Measurements from ENCODE around the gene SAMD14. TPM values are rescaled to one million over a fixed set of nuclear protein-coding genes. Genes with fewer than 3 reads are reported as not detected.
A peak's percentile ranks its signal among the peaks of the same experiment; 100 is the strongest.

The SAMD14 gene
- total RNA-seq, 1 donor from 2014 or later, result 2.5 TPM

DNA sequence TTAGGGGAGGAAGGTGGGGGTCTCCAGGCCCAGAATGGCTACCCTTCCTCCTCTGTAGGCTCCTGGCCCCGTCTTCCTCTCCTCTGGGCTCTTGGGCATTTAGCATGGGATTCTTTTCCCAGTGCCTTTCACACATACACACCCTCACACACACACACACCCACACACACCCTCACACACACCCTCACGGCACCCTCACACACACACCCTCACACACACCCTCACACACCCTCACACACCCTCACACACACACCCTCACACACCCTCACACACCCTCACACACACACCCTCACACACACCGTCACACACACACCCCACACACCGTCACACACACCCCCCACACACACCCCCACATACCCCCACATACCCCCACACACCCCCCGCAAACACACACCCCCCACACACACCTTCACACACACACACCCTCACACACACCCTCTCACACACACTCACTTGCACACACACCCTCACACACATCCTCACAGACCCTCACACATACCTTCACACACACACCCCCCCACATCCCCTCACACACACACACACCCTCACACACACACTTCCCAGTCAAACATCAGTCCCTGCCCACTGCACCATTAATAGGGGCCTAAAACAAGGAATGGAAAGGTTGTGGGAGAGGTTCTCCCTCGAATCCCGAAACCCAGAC lies 36.7 kb upstream of the SAMD14 start:
- no peak for ATAC-seq

DNA sequence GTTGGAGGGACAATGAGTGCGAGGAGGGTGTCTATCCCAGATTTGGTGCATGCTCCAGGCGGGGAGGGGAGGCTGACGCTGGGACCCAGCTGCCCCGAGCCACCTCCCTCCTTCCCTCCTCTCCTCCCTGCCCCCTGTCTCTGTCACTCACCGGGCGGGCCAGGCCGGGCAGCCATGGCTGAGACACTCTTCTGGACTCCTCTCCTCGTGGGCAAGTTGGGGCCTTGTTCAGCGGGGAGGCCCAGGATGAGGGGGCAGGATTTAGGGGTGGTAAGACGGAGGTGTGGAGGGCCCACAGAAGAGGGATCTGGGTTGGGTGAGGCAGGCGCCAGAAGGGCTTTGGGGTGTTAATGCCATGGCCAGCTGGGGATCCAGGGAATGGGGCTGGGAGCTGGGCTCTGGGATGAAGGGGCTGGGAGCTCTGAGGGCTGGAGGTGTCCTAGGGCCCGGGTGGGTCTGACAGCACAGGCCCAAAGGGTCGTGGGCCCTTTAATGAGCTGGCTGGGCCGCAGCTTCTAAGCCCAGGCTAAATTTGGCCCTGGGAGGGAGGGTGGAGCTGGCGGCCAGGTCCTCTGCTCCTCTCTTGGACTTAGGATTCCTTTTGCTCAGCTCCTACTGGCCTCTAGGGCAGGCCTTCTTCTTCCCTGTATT lies 36.0 kb upstream of the SAMD14 start, which contains the start of gene SGCA:
Gene SGCA, plus strand, starts transcription at position 139 of the 651 bp plus-strand sequence. Its CDS starts 36 bp downstream, at position 175.
- intact Hi-C loops (cut with DNase I), result no loop called here
- ATAC-seq, result no peak
- DNase-seq (ENCODE audit: low spot score), result no peak

More for the DNA sequence above, 36.7 kb upstream of the SAMD14 start:
- no peak for DNase-seq (ENCODE audit: low spot score)
- intact Hi-C loops (cut with DNase I), result no loop called here

DNA sequence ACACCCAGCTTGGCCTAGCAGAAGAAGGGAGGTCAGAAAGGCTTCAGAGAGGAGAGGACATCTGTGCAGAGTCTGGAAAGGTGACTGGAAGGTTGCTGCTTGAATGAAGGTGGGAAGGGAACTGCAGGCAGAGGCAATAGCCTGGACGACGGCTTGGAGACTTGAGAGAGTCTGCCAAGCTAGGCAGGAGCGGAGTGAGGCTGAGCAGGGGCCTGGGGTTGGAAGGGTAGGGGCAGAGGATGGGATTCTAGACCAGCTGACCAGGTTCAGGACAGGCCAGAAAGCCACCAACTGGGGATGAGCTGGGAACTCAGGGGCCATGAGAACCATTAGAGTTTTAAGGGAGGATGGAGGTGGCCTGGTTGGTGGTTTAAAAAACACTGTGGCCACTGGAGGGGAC lies 35.5 kb upstream of the SAMD14 start:
- ATAC-seq (no peak), DNase-seq (ENCODE audit: low spot score) (no peak)
- intact Hi-C loops (cut with DNase I), result no loop called here

DNA sequence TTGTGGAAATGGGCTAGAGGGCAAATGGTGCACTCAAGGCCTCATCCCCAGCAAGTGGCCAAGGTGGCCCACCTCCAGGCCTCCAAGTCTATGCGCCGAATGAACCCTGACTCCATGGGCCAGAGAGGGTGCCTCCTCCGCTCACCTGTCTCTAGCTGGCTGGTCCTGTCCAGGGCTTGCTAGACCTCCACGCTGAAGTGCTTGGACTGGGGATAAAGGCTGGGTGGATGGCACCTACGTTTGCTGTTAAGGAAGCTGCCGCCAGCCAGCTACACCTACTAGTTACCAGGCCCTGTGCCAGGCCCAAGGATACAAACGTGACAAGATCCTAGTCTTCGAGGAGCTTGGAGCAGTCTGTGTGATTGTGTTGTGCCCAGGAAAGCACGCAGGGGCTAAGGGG lies 35.1 kb upstream of the SAMD14 start:
- intact Hi-C loops (cut with DNase I), result no loop called here
- DNase-seq (ENCODE audit: low spot score) (no peak), ATAC-seq (no peak)

GRCh38 chr17:50164697-50164988 lies 34.7 kb upstream of the SAMD14 start:
- intact Hi-C loops (cut with DNase I), result no loop called here
- DNase-seq (ENCODE audit: low spot score) (no peak), ATAC-seq (no peak)

GRCh38 chr17:50163843-50164696 lies 34.1 kb upstream of the SAMD14 start:
- intact Hi-C loops (cut with DNase I), result no loop called here
- ATAC-seq (no peak), DNase-seq (ENCODE audit: low spot score) (no peak)

- DNase-seq (ENCODE audit: low spot score), result no peak
- ATAC-seq, result no peak
Observed at GRCh38 chr17:50162466-50163254, 32.7 kb upstream of the SAMD14 start.

GRCh38 chr17:50161911-50162288 lies 31.9 kb upstream of the SAMD14 start:
- ATAC-seq (peak; percentile 10), DNase-seq (ENCODE audit: low spot score) (no peak)
- intact Hi-C loops (cut with DNase I), result no loop called here

More at GRCh38 chr17:50162466-50163254, 32.7 kb upstream of the SAMD14 start:
- intact Hi-C loops (cut with DNase I), result no loop called here

DNA sequence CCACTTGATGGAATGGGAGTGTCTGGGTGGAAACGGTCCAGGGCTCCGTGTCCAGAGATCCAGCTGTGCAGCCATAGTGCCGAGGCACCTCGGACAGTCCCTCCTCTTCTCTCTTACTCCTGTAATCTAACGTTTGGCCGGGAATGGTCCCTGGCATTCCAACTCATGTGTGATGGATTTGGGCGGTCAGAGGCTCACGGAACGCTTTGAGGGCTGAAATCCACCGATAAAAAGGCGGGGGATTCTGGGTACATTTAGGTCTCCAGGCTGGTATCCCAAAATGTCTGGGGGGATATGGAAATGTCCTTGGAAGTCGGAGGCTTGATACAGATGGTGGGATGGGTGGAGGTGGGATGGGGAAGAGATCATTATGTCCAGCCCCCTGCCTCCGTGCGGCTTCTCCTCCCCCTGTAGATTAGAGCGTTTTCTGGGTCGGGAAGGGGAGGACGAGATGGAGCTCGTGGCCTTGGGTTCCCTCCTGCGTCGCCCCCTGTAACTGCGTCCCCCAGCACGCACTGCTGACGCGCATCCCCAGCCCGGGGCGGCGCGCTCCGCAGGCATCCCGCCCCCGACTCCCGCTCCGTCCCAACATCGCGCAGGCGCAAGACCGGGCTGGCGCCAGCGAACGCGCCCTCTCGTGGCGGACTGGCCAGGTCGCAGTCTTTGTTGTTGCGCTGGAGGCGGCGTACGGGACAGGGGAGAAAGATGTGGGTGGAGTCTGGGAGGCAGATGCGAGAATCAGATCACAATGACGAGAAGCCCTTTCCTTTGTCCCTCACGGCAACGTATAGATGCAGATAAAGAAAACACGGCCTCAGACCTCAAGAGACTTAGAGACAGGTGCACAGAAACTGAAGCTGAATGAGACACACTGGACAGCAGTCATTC lies 31.3 kb upstream of the SAMD14 start:
- intact Hi-C loops (cut with DNase I), result no loop called here
- DNase-seq (ENCODE audit: low spot score) (peak; percentile 95), ATAC-seq (peak; percentile 96)

GRCh38 chr17:50157891-50158290 lies 27.9 kb upstream of the SAMD14 start:
- no peak for DNase-seq (ENCODE audit: low spot score)
- no peak for ATAC-seq
- intact Hi-C loops (cut with DNase I), result loop anchor here (10.0 kb wide), 1 partner anchor 63 kb away; the partner anchor contains the start of gene PDK2

DNA sequence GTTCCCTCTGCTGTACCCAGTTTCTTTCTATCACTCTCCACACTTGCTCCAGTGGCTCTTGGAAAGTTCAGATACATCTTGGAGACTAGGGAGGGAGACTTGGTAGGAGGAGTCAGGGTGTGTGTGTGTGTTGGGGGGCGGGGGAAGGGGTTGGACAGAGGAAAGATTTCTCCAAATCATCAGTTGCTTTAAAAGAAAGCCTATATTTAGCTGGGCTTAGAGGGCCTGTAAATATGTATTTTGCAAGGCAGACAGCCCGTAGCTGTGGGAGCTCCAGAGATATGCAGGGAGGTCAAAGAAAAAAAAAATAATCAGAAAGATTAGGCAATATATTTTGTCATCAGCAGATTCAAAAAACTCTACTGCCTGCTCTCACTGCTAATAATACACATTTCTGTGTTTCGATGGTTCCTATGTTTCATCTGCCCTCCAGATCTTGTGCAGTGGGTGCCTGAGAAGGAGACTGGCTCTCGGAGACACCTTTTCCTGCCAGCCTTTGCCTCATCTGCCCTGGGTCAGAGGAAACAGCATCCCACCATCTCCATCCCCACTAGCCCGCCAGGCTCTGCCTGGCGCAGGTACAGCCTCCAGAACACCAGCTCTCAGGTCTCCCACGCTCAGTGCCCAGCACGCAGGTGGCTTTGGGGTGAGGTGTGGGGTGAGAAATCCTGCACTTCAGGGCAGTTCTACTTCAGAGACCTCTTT lies 25.3 kb upstream of the SAMD14 start:
- intact Hi-C loops (cut with DNase I), result loop anchor here (10.0 kb wide), 1 partner anchor 60 kb away; the partner anchor contains the start of gene PDK2
- ATAC-seq (no peak), DNase-seq (ENCODE audit: low spot score) (no peak)

GRCh38 chr17:50154604-50155003 lies 24.6 kb upstream of the SAMD14 start:
- ATAC-seq, result no peak
- no peak for DNase-seq (ENCODE audit: low spot score)
- intact Hi-C loops (cut with DNase I), result loop anchor here (10.0 kb wide), 1 partner anchor 60 kb away; the partner anchor contains the start of gene PDK2

- intact Hi-C loops (cut with DNase I), result loop anchor here (10.0 kb wide), 1 partner anchor 59 kb away; the partner anchor contains the start of gene PDK2
- no peak for DNase-seq (ENCODE audit: low spot score)
- ATAC-seq, result no peak
Observed at GRCh38 chr17:50153650-50154575, 24.0 kb upstream of the SAMD14 start.

GRCh38 chr17:50152736-50153135 lies 22.8 kb upstream of the SAMD14 start:
- intact Hi-C loops (cut with DNase I), result loop anchor here (10.0 kb wide), 1 partner anchor 58 kb away; the partner anchor contains the start of gene PDK2
- ATAC-seq, result no peak
- no peak for DNase-seq (ENCODE audit: low spot score)

- peak; percentile 88 for ATAC-seq
- peak; percentile 86 for DNase-seq (ENCODE audit: low spot score)
- intact Hi-C loops (cut with DNase I), result loop anchor here (10.0 kb wide), 1 partner anchor 57 kb away; the partner anchor contains the start of gene PDK2
Observed at GRCh38 chr17:50151937-50152547, 22.1 kb upstream of the SAMD14 start.
